Hepatic stellate cell (primary cell): ENCODE data around the gene POP7.
A peak's percentile ranks its signal among the peaks of the same experiment; 100 is the strongest.
"Not testable (repeated sequence)": the region's sequence is repeated elsewhere in the genome, so short reads cannot be mapped to it uniquely, and the experiment has no call there.

Source experiments
- DNase-seq: peaks from one replicate; pipeline ENCODE4 v3.0.0; 2011; ENCODE audit warnings: low spot score

Gene POP7

GRCh38 chr7:100705753-100706671 is at the start of gene POP7:
TSS of gene POP7 (plus strand) at chr7:100706121. CDS start at chr7:100706831, 710 bp downstream.
- peak; percentile 96 for DNase-seq

GRCh38 chr7:100662194-100662776 is 43.6 kb upstream of the POP7 start:
- not testable (repeated sequence) for DNase-seq

GRCh38 chr7:100665168-100665726 is 40.7 kb upstream of the POP7 start:
- DNase-seq = no peak

- no peak for DNase-seq
Observed at GRCh38 chr7:100667331-100668068, 38.4 kb upstream of the POP7 start.

- DNase-seq = no peak
Observed at GRCh38 chr7:100668069-100668449, 37.9 kb upstream of the POP7 start.

- DNase-seq = not testable (repeated sequence)
Observed at GRCh38 chr7:100669106-100669505, 36.8 kb upstream of the POP7 start.

- no peak for DNase-seq
Observed at GRCh38 chr7:100670074-100670473, 35.8 kb upstream of the POP7 start.

- no peak for DNase-seq
Observed at GRCh38 chr7:100671353-100672327, 34.3 kb upstream of the POP7 start.

GRCh38 chr7:100673302-100673941 is 32.5 kb upstream of the POP7 start, which contains the start of gene GNB2:
TSS of gene GNB2 (plus strand) at chr7:100673740. CDS start at chr7:100676266, 2,526 bp downstream.
- peak; percentile 98 for DNase-seq

GRCh38 chr7:100673942-100674410 is 31.9 kb upstream of the POP7 start:
- no peak for DNase-seq

- no peak for DNase-seq
Observed at GRCh38 chr7:100674411-100675104, 31.4 kb upstream of the POP7 start.

- no peak for DNase-seq
Observed at GRCh38 chr7:100675105-100675451, 30.8 kb upstream of the POP7 start.

GRCh38 chr7:100675581-100676350 is 30.2 kb upstream of the POP7 start:
- peak; percentile 84 for DNase-seq

- no peak for DNase-seq
Observed at GRCh38 chr7:100676501-100677306, 29.2 kb upstream of the POP7 start.

GRCh38 chr7:100677308-100678267 is 28.3 kb upstream of the POP7 start:
- peak; percentile 5 for DNase-seq

GRCh38 chr7:100678291-100678984 is 27.5 kb upstream of the POP7 start:
- peak; percentile 11 for DNase-seq
